NCI-H1930 (cell line): Measurements from ENCODE around the gene NAA20.

Experiments
- DNase-seq, 2 experiments: peaks; one replicate each; lab custom pipeline; 2025; lab: John Stamatoyannopoulos, UW

NAA20 gene, protein sequence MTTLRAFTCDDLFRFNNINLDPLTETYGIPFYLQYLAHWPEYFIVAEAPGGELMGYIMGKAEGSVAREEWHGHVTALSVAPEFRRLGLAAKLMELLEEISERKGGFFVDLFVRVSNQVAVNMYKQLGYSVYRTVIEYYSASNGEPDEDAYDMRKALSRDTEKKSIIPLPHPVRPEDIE

DNA sequence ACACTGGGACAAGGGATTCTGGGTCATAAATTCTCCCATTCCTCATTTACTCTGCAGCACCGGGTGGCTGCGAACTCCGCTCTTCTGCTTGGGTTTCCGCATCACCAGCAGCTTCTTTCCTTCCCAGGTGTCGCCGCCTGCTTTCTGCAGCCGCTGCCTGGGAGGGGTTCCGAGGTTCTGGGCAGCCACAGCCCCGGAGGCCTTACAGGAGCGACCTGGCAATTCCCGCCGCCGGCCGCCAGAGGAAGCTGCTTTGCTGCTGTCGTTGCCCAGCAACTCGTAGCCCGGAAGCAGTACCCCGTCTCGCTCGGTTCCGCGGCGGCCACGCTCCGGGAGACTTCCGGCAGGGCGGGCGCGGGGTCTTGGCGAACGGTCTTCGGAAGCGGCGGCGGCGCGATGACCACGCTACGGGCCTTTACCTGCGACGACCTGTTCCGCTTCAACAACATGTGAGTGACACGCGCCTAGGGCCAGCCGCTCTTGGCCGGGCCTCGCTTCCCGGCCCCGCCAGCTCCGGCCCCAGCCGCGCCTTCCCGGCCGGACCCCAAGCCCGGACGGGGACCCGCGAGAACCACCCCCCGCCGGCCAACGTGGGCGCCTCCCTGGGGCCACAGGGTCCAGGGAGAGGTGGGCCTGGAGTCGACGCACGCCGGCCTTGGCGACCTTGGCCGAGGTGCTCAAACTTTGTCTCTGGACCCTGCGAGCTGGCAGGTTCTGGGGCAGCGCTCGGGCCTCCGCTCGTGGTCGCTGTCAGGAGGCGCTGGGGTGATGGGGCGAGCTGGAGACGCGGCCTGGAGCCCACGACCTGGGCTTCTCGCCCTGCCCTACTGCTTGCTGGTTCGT, at the start of gene NAA20:
Gene NAA20 (plus strand): TSS at position 362 of the 843 bp plus-strand sequence. CDS start 35 bp downstream, at position 397.
- peak; percentile 89 to 90 for DNase-seq

DNA sequence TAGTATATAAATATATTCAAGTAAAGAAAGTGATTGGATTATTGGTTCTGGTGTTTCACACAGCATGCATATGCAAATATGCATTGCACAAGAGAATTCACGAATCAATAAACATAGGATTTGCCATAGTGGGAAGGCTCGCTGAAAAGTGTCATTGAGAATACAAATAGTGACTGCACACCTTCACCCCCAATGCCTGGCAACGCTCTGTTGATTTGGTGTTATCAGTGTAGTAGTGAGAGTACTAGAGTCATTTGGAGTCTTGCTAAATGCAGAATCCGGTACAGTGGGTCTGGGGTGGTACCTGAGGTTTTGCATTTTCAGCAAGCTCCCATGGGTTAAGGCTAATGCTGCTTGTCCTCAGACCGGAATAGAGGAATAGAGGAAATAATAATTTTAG, 49.7 kb upstream of the NAA20 start:
- no peak for DNase-seq

DNA sequence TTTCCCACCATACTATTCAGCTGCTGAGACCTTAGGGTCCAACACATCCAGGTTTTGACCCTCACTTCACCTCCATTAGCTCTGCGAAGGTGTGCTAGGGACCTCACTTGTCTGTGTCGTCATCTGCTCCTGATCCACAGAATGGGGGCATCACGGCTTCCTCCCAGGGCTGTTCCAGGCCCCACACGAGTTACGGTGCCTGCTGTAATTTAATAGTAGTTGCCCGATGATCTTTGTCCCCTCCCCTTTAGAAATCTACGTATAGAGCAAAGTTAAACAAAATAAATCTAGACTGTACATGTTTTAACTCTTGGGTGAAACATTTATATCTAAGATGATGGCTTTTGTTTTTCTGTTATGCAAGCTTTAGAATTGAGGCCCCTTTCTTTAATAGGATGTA, 49.1 kb upstream of the NAA20 start:
- DNase-seq, result no peak

DNA sequence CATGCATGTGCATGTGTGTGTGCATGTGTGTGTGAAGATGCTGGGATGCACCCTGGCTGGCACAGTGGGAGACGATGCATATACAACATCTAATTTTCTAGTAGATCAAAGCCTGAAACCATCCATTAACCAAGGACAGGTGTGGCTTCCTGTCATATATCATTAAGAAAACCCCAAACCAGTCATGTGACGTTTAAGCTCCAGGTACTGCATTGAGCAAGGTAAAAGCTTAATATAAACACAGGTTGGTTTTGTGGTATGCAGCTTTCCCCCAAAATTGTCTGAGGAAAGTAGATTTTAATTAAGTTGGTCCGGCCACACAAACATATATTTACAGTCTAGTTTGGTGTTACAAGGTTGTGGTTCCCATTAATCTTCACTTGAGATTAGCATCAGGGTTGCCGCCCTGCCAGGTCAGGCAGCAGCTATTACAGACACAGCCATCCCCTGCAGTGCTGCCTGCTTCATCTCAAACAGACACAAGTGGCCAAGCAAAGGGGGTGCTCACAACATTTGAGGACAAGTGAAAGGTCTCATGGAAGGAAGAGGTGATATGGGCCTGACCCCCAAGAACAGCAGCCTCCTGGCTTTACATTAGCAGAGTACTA, 48.6 kb upstream of the NAA20 start:
- no peak for DNase-seq

DNA sequence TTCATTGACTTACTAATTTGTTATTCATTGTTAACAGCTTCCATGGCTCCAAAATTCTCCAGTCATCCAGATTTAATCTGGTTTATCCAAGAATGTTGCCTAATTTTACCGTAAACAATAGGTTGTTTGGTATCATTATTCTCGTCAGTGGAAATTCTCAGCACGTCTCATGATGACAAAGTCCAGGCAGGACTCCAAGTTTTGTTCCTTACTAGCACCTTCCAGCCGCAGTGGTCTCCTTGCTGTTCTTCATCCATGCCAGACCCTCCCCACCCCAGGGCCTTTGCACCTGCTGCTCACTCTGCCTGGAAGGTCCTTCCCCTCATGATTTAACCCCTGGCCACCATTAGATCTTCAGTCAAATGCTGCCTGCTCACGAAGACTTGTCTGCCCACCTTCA, 48.1 kb upstream of the NAA20 start:
- DNase-seq, result no peak

DNA sequence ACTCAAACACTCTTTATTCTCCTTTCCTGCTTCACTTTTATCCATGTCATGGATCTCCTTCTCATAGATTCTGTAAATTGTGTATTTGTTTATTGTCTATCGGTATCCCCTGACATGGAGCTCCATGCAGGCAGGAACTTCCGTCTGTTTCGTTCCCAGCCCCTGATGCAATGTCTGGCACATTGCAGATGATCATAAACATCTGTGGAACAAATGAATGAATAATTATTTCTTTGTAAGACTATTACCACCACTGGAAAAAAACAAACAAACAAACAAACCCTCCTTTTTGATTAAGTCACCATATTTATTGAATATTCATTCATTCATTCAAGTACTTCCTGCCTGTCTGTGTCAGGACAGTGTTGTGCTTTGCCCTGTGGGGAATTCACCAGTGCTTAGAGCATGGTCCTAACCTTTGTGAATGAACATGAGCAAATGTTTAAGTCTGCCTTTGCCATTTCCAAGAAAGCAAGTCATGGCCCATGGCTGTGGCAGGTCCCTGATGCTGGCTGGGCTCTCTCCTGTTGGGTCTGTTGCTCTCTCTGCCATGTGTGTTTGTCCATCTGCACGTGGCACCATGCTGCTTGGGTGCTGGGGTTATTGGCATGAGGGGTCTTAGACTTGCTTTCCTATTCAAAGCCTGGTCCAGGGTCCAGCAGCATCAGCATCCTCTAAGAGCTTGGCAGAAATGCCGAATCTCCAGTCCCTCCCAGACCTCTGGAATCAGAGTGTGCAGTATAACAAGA, 47.5 kb upstream of the NAA20 start:
- DNase-seq, result no peak

DNA sequence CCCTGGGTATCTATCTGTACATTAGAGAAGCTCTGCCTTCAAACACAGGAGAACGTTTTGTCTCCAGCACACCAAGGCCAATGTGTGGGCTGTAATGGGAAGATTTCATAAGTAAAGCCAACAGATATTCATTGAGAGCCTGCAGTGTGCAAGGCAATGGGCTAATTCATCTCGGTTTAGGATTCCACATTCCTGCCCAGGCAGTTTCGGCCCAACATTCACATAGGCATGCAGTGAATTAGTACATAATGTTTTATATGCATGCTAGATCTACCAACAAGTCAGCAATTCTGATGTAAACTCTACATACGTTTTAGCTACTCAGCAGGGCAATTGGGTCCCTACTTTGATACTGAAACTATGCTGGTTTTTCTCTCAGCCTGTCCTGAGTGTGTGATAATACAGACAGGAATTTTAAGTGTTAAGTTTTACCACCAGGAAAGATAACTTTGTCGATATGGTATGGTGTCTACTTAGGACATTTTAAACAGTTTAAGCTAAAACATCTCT, 46.9 kb upstream of the NAA20 start:
- DNase-seq, result no peak

DNA sequence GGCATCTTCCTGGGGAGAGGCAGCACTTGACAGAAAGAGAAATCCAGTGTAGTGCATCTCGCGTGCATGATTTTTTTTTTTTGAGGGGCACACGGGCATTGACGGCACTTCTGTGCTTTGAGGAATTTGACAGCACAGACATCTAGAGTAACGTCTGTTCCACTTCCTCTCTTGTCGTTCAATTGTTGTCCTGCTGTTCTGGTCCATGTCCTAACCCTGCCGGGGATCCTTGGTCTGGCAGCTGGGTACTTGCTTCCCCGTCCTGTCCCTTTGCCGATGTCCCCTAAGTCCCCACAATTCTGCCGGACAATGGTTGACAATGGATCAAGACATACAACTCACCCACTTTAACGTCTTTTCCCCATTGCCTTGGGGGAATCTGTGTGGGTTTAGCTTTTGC, 46.0 kb upstream of the NAA20 start:
- DNase-seq, result no peak

DNA sequence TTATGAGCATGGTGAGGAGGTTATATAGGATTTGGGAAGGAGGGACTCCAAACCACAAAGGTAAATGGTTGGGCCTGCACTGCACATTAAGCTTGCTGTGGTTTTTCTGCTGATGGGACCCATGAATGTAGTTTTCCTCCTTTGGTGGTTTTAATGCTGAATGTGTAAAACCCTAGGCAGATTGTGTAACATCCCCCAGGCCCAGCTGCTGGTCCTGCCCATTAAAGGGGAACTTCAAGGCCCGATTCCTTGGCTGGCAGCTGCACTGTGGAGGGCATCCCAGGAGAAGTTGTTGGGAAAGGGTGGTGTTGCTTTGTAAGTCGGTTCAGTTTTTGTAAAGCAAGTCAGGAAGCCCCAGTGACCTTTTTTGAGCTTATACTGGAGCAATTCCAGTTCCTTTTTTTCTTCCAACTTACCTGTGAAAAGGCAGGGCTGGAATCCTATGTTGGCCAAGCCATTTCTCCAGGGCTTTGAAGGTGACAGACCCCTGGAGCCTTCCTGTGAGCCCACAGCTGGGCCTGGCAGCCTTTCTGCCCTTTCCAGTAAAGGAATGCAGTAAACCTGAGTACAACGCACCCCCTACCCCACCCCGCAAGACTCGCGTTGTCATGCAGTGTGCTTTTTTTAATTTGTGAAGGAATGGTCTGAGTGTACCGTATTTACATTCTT, 43.1 kb upstream of the NAA20 start:
- no peak for DNase-seq

DNA sequence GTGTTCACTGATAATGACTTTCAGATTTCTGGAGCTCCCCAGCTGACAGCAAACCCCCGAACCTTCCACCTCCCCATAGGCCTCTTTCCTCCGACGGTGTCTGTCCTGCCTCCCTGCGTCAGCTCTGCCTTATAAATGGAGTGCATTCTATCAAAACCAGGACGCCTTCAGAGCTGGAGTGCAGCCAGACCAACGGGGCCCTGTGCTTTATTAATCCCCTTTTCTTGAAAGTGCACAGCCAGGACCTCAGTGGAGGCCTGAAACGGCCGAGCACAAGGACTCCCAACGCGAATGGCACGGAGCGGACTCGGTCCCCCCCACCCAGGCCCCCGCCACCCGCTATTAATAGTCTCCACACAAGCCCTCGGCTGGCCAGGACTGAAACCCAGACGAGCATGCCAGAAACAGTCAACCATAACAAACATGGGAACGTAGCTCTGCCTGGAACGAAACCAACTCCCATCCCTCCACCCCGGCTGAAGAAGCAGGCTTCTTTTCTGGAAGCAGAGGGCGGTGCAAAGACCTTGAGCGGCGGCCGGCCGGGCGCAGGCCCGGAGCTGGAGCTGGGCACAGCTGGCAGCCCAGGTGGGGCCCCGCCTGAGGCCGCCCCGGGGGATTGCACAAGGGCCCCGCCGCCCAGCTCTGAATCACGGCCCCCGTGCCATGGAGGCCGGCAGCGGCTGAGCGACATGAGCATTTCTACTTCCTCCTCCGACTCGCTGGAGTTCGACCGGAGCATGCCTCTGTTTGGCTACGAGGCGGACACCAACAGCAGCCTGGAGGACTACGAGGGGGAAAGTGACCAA, 42.3 kb upstream of the NAA20 start:
- no peak for DNase-seq

DNA sequence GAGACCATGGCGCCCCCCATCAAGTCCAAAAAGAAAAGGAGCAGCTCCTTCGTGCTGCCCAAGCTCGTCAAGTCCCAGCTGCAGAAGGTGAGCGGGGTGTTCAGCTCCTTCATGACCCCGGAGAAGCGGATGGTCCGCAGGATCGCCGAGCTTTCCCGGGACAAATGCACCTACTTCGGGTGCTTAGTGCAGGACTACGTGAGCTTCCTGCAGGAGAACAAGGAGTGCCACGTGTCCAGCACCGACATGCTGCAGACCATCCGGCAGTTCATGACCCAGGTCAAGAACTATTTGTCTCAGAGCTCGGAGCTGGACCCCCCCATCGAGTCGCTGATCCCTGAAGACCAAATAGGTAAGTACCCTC, 41.7 kb upstream of the NAA20 start:
- DNase-seq, result no peak

DNA sequence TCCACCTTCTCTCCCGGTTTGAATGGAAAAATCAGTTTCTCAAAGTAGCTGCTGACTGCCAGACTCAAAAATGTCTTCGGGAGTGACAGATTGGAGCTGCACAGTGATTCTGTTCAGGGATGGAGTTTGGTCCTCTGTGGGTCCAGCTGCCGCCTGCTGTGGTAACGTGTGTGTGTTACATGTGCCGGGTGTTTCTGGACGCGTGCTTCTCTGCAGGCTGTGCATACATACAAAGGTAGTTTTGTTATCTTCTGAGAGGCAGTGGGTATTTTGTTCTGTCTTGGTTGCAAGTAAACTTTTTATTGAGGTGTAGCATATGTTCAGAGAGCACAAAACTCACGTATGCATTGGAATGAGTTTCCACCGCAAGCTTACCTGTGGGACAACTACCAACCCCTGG, 41.3 kb upstream of the NAA20 start:
- DNase-seq, result no peak

DNA sequence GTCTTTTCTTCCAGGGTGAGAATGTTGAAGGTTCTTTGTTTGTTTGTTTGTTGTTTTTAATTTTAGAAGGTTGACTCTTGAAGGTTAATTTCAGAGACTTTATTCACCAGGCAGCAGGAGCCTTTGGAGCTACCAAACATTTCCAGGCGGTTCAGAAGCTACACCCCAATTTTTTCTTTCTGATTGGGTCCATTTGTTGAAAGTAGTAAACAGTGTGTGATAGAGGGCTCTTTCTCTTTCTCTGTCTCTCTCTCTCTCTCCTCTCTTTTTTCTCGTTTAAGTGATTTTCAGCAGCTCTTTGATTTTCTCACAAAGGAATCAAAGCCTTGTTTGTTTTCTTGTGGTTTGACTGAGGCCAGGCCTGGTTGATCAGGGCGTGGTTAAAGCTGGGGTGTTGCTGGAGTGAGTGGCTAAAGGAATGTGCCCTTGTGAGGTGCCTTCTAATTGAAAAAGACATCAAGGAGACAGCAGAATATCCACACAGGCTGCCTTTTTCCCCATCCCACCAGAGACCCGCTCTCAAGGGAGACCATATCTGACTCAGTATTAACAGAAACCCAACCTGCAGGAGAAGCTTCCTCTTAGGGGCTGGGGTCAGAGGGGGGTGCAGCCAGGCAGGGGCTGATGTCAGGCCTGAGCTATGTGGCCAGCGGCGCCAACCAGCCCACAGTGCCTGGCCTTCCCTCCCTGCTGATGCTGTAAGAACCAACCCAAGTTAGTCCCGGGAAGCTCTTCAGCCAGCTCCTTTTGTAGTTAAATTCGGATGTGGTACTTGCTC, 40.4 kb upstream of the NAA20 start:
- DNase-seq, result no peak

DNA sequence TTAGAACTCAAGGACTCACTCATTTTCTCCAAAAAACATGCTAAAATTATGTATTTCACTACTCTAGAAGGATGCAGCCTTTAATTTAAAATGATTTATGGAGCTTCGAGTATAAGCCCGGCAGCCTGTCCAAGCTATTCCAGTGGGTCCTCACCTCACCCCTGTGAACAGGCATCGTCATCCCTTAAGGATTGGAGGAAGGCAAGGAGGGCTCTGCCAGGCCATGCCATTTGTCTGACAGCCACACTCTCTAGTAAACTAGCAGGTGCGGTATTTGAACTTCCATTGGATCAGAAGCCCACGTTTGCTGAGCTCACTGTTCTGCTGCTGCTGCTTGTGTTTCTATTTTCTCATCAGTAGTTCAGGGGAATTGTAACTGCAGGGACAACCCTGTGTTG, 39.8 kb upstream of the NAA20 start:
- DNase-seq, result no peak

DNA sequence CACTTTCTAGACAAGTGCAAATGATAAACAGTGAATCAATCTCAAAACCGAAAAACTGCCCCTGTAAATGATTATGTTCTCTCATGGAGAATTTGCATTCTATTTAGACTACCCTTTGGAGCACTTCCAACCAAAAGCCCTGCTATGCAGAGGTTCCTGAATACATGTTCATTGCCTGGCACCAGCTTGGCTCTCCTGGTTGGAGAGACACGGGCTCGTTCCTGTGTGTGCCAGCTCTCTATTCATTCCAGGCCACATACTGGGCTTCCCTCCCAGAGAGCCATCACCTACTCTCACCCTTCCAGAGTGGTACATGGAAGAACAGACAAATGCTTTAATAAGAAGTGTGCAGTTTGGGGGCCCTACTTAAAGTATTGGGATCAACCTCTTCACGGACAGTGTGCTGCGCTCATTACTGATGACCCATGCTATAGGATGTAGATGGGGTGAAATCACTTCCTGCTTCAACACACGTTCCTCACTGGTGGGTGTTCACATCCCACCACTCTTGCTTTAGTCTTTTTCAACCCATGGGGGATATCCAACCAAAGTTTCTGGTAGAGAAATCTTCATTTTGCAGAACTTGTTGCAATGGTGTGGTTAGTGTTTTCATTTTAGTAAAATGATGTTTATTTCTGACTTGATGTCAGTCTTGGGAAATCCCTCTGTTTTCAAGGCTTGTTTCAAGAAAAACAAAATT, 38.5 kb upstream of the NAA20 start:
- no peak for DNase-seq

DNA sequence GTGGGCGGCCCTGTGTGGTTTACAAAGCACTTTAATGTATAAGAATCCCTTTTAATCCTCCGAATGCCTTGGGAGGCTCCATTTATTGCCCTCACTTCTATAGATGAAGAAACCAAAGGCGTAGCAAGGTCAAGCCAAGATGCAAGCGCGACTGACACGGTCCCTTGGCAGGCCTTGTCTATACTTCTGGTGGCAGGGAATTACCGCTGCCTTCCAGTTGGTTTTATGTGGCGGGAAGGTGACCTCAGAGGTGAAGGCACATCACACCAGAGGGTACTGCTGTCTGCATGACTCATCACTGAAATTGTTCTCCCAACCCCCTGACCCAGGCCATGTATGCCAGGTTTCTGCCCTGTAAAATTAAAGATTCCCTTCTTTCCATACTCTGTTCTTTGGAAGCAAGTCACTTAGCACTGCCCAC, 36.1 kb upstream of the NAA20 start:
- no peak for DNase-seq

DNA sequence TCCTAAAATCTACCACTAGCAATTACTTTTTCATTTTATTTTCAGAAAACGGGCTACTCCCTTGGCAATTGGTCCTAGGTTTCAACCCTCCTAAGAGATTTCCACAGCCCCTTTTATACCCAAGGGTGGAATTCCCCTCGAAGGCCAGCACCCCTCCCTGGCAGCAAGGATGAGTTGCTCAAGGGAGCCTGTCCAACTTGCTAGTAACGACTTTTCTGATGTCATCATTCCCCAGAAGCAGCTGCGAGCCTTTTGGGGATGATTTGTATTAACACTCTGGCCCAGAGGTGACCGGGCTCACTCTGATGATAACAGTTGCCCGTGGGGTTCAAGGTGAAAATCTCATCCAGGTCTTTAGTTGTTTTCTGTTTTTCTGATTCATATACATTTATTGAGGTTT, 30.7 kb upstream of the NAA20 start:
- DNase-seq, result no peak

DNA sequence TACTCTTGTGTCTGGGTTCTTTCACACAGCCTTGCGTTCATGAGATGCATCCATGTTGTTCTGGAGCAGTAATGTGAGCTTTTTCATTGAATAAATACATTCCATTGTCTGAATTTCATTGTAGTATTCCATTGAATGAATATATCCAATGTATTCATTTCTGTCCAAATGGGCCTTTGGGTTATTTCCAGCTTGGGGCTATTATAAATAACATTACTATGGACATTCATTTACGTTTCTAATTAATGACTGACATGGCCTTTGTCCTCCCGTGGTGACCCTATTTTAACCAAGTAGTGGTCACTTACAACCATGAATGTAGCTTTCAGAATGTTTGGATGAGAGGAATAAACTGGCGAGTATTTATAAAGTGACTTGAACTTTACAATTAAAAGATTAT, 30.1 kb upstream of the NAA20 start:
- no peak for DNase-seq

DNA sequence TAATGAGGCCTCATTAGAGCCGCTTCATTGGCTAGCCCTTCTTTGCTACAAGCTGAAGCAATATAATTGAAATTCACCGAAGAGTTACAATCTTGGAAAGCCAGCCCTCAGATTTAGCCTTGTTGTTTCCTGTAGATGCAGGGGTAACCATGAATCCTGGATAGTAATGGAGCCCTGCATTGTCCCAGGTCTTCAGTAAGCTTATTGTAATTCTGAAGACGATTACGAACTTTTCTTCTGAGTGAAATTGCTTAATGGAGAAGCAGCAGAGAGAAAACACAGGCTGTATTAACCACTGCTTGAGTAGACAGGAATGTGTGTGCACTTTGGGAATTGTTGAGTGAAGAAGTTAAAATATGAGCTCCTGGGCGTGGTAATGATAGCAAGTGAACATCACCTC, 26.3 kb upstream of the NAA20 start:
- no peak for DNase-seq

DNA sequence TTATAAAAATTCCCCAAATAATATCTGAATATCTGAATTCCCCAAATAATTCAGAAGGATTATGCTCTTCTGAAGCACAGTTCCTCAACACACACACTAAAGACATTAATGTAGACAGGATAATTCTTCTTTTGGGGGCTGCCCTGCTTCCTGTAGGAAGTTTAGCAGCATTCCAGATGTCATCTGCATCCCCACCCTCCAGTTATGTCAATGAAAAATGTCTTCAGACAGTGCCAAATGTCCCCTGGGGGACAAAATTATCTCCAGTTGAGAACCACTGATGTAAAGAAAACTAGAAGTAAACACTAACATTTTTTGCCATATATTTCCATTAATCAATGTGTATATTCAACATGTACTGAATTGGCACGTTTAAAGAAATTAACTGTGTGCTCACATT, 25.9 kb upstream of the NAA20 start:
- DNase-seq, result no peak
